AG09309 (cell line): ENCODE data around the gene PRLH.

Experiments
- DNase-seq: peaks from one replicate; pipeline ENCODE4 v3.0.0-alpha.2; 2010; ENCODE audit warnings: low read depth
- H3K4me3 ChIP-seq: 2 replicates; pipeline ENCODE4 v1.5.1; 2011; ENCODE audit warnings: mild to moderate bottlenecking, low read depth, low read length, moderate library complexity; ENCODE audit not compliant: control insufficient read depth
- TF ChIP-seq, protein P1 (sequence below): IDR thresholded peaks from 2 replicates; pipeline ENCODE4 v1.5.1; 2011; ENCODE audit warnings: mild to moderate bottlenecking, low read depth, low read length, inconsistent platforms; ENCODE audit not compliant: insufficient read depth, control insufficient read depth; ENCODE audit errors: missing control alignments

Gene PRLH

DNA sequence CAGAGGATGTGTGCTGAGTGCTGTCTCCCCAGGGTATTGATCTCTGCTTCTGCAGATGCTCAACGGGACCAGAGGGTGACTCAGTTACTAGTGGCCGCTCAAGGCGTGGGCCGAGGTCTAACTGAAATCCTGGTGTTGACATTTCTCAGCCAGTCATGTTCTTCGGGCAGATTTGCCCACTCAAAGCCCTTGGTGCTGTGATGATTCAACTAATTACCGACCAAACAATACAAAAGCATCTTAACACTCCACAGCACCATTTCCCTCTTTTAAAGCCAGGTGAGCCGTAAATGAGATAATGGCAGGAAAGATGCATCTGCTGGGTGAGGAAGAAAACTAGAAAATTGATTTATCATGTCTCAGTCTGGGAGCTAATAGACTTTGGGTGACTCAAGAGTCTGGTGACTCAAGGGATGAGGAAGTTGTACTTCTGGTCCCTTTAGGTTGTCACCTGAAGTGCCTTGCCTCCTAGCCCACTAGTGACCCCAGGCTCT, 32.7 kb upstream of the PRLH start:
- DNase-seq = no peak
- TF ChIP-seq, protein P1, sequence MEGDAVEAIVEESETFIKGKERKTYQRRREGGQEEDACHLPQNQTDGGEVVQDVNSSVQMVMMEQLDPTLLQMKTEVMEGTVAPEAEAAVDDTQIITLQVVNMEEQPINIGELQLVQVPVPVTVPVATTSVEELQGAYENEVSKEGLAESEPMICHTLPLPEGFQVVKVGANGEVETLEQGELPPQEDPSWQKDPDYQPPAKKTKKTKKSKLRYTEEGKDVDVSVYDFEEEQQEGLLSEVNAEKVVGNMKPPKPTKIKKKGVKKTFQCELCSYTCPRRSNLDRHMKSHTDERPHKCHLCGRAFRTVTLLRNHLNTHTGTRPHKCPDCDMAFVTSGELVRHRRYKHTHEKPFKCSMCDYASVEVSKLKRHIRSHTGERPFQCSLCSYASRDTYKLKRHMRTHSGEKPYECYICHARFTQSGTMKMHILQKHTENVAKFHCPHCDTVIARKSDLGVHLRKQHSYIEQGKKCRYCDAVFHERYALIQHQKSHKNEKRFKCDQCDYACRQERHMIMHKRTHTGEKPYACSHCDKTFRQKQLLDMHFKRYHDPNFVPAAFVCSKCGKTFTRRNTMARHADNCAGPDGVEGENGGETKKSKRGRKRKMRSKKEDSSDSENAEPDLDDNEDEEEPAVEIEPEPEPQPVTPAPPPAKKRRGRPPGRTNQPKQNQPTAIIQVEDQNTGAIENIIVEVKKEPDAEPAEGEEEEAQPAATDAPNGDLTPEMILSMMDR = no peak

DNA sequence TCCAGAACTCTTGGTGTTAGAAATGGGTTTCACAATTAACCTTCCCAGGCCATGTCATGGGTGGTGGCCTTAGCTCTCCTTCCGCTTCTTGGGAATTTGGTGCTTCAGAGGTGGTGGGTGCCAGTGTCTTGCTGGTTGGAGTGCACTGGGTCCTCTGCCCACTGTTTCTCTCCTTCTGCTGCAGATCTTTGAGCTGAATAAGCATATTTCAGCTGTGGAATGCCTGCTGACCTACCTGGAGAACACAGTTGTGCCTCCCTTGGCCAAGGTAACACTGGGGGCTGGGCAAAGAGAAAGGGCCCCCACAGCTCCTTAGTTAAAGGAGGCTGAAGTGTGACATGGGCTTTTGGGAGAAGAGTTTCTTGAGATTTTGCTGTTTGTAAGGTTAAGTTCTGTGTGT, 32.0 kb upstream of the PRLH start:
- H3K4me3 ChIP-seq = no peak overlapping the region
- DNase-seq = no peak
- TF ChIP-seq, protein P1 = no peak

More for the DNA sequence above, 32.7 kb upstream of the PRLH start:
- H3K4me3 ChIP-seq = no peak overlapping the region

DNA sequence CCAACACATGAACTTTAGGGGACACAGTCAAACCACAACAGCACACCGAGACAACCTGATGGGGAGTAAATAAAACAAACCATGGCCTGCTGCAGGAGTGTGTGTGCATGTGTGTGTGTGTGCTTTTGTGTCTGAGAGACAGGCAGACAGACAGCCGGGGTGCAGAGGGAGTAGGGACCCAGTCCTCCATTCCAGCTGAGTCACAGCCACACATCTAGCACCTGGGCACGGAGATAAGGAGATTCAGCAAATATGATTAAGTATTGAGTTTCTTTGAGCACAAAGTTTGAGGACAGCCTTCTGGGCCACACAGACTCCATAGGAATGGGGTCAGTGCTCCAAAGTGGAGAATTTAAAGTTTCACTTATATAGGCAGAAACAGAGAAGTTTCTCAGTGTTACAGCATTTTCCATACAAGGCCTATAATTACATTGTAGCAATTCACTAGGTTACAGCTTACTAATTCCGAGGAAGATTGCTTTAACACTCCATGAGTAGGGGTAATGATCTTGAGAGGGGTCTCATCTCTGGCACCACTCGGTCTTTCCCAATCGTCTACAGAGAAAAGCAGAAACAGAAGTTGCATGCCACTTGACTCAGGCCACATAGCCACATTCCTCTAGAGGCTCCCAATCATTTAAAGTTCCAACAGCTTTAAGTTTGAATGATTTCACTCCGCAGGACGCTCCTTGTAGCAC, 30.8 kb upstream of the PRLH start:
- no peak overlapping the region for H3K4me3 ChIP-seq
- TF ChIP-seq, protein P1 = no peak
- no peak for DNase-seq

DNA sequence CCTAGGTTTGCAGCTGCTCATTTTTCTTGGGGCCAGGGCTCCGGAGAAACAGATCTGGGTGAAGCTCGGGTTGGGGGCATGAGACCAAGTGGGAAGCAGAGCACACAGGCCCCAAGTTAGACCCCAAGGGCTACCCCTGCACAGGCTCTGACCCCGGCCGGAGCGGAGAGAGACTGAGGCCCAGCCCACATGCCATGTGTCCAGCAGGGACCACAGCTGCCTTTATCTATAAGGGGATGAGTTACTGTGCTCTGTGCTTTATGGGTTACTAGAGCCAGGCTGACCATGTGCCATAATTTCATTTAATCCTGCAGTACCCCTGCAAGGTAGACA, 30.3 kb upstream of the PRLH start:
- no peak for DNase-seq
- H3K4me3 ChIP-seq = no peak overlapping the region
- TF ChIP-seq, protein P1 = no peak

DNA sequence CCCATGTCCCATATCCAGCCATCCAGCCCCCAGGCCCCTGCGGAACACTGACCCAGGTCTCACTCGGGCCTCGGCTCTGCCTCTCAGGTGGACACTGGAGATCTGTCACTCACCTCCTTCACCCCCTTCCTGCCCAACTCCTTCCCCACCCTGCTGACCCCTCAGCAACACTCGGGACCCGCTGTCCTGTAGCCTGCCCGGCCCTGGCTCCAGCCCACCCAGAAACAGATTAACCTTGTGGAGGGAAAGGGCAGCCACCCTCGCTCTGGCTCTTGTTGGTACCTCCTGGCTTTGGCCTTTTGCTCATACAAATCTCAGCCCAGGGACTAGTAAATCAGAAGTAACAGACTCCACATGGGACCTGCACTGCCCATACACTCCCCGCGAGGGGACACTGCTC, 29.8 kb upstream of the PRLH start:
- H3K4me3 ChIP-seq = no peak overlapping the region
- no peak for DNase-seq
- TF ChIP-seq, protein P1 = no peak

DNA sequence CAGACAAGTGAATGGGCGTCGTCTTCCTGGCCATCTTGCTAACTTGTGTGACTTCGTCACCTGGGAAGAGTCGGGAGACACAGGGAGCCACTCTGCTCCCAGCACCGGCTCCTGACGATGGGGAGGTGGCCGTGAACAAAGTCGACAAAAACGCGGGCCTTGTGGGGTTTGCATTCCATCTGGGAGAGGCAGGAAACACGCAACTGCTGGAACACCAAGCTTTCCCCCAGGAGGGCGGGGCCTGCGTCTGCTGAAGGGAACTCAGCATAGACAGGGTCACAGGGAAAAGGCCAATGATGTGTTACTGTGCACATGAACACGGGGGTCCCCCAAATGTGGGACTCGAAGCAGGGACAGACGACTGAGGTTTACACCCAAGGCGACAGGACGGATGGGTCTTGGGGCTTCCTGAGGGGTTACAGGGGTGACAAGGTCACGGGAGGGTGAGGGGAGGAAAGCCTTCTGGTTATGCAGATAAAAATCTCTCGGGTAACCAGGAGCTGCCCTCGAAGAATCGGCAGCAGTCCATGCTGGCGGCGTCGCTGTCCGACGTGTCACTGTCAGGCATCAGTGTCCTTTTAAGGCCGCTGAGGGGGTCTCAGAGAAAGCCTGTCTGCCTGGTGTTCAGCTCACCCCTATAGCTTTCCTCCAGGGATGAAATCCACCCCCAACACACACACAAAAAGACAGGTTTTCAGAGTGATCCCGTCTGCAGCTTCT, 28.2 kb upstream of the PRLH start:
- no peak for DNase-seq
- H3K4me3 ChIP-seq = no peak overlapping the region
- TF ChIP-seq, protein P1 = no peak
